Liver (tissue), 9 donors: Measurements from ENCODE around the gene ST6GALNAC3. TPM values are rescaled to one million over a fixed set of nuclear protein-coding genes. Genes with fewer than 3 reads are reported as not detected.

Source experiments
- DNase-seq: peaks from one replicate; pipeline ENCODE4 v3.0.0-alpha.2; 2017; ENCODE audit warnings: low spot score
- H3K27ac ChIP-seq, 2 donors: one replicate each; pipeline ENCODE4 v1.7.0; 2013; ENCODE audit warnings: inconsistent platforms in 2 of 2, low read length in 2 of 2, control low read depth in 1 of 2, low read depth in 1 of 2, mild to moderate bottlenecking in 1 of 2
- H3K27me3 ChIP-seq, 4 donors: one replicate each; pipeline versions ENCODE4 v1.6.1 to v1.7.0; 2013; ENCODE audit warnings: low read length in 3 of 4, inconsistent platforms in 1 of 4, mild to moderate bottlenecking in 1 of 4, moderate library complexity in 1 of 4; ENCODE audit not compliant: control insufficient read depth in 4 of 4, insufficient read depth in 4 of 4
- H3K36me3 ChIP-seq, 4 donors: one replicate each; pipeline versions ENCODE4 v1.6.1 to v1.7.0; 2013; ENCODE audit warnings: low read length in 3 of 4, mild to moderate bottlenecking in 3 of 4, low read depth in 1 of 4, moderate library complexity in 1 of 4; ENCODE audit not compliant: control insufficient read depth in 4 of 4, insufficient read depth in 3 of 4
- H3K4me1 ChIP-seq, 4 donors: one replicate each; pipeline versions ENCODE4 v1.6.1 to v1.7.0; 2013; ENCODE audit warnings: low read length in 3 of 4, mild to moderate bottlenecking in 3 of 4, moderate library complexity in 1 of 4; ENCODE audit not compliant: control insufficient read depth in 4 of 4, insufficient read depth in 4 of 4
- H3K4me3 ChIP-seq, 3 donors: one replicate each; pipeline versions ENCODE4 v1.6.1 to v1.7.0; 2013; ENCODE audit warnings: low read length in 3 of 3, control low read depth in 1 of 3, low read depth in 1 of 3, mild to moderate bottlenecking in 1 of 3
- H3K9ac ChIP-seq, 2 donors: one replicate each; pipeline ENCODE4 v1.7.0; 2013; ENCODE audit warnings: low read length in 2 of 2, mild to moderate bottlenecking in 2 of 2, moderate library complexity in 2 of 2, control low read depth in 1 of 2, low read depth in 1 of 2
- H3K9me3 ChIP-seq, 4 donors: one replicate each; pipeline versions ENCODE4 v1.6.1 to v1.7.0; 2013; ENCODE audit warnings: low read length in 3 of 4; ENCODE audit not compliant: control insufficient read depth in 4 of 4
- EGR1 ChIP-seq, 2 donors: IDR thresholded peaks; 2 replicates each; pipeline ENCODE4 v1.6.1; 2016 to 2018; ENCODE audit warnings: antibody characterized with exemption in 2 of 2, low read depth in 2 of 2
- FOXA1 ChIP-seq: IDR thresholded peaks from 2 replicates; pipeline ENCODE4 v1.6.1; 2016; ENCODE audit warnings: antibody characterized with exemption
- FOXA2 ChIP-seq: IDR thresholded peaks from 2 replicates; pipeline ENCODE4 v1.6.1; 2016; ENCODE audit warnings: antibody characterized with exemption
- GABPA ChIP-seq, 2 donors: IDR thresholded peaks in 1 of 2; conservative IDR thresholded peaks in 1 of 2; 2 replicates each; pipeline ENCODE4 v1.6.1; 2016; ENCODE audit warnings: antibody characterized with exemption in 2 of 2, mild to moderate bottlenecking in 1 of 2, moderate library complexity in 1 of 2
- HNF4A ChIP-seq, 2 donors: conservative IDR thresholded peaks; 2 replicates each; pipeline ENCODE4 v1.6.1; 2016; ENCODE audit warnings: antibody characterized with exemption in 2 of 2, mild to moderate bottlenecking in 2 of 2
- HNF4G ChIP-seq: IDR thresholded peaks from 2 replicates; pipeline ENCODE4 v1.6.1; 2016; ENCODE audit warnings: antibody characterized with exemption
- JUND ChIP-seq, 2 donors: IDR thresholded peaks; 2 replicates each; pipeline ENCODE4 v1.6.1; 2016; ENCODE audit warnings: antibody characterized with exemption in 2 of 2
- NR2F2 ChIP-seq: IDR thresholded peaks from 2 replicates; pipeline ENCODE4 v1.6.1; 2016; ENCODE audit warnings: antibody characterized with exemption
- RAD21 ChIP-seq, 2 donors: IDR thresholded peaks; 2 replicates each; pipeline ENCODE4 v1.6.1; 2016; ENCODE audit warnings: antibody characterized with exemption in 2 of 2, mild to moderate bottlenecking in 2 of 2
- RXRA ChIP-seq, 2 donors: IDR thresholded peaks; 2 replicates each; pipeline ENCODE4 v1.6.1; 2017 to 2018; ENCODE audit warnings: antibody characterized with exemption in 2 of 2, mild to moderate bottlenecking in 1 of 2
- SP1 ChIP-seq: IDR thresholded peaks from 2 replicates; pipeline ENCODE4 v1.6.1; 2018; ENCODE audit warnings: antibody characterized with exemption, mild to moderate bottlenecking
- TAF1 ChIP-seq: conservative IDR thresholded peaks from 2 replicates; pipeline ENCODE4 v1.6.1; 2016; ENCODE audit warnings: antibody characterized with exemption, mild to moderate bottlenecking
- YY1 ChIP-seq: IDR thresholded peaks from 2 replicates; pipeline ENCODE4 v1.6.1; 2016; ENCODE audit warnings: antibody characterized with exemption, mild to moderate bottlenecking
- WGBS: extraction: QIAGEN DNeasy Blood & Tissue Kit; methylation state at CpG from one replicate; pipeline ENCODE4 v1.1.7; 2013; 5-methylcytosine and 5-hydroxymethylcytosine counted together
- polyA plus RNA-seq, 2 donors: library from polyadenylated mRNA; stranded (reverse) in 1 of 2; unstranded in 1 of 2; fragments of 200-250 nt in 1 of 2; fragments of >200 nt in 1 of 2; fragmentation: Nextera tagmentation in 1 of 2; extraction: Ambion mirVana in 1 of 2; gene quantifications; one replicate each; pipeline versions ENCODE4 v1.2.1 to v1.2.3, GENCODE V29; 2013 to 2015
- total RNA-seq, 2 donors: library from RNA; depleted of rRNA; stranded (reverse); fragments of >200 nt; gene quantifications; one replicate each; pipeline ENCODE4 v1.2.3, GENCODE V29; 2014
- TF ChIP-seq, protein P1 (sequence below): fragments of 150-350 bp; IDR thresholded peaks from 2 replicates; pipeline ENCODE4 v1.5.1; 2017; ENCODE audit warnings: improper control_type of control experiment, low read depth, low read length; ENCODE audit not compliant: missing input control
- TF ChIP-seq, protein P2 (sequence below): IDR thresholded peaks from 2 replicates; pipeline ENCODE4 v1.6.1; 2016; ENCODE audit warnings: antibody characterized with exemption, mild to moderate bottlenecking
- TF ChIP-seq, protein P3 (sequence below): IDR thresholded peaks from 2 replicates; pipeline ENCODE4 v1.6.1; 2016; ENCODE audit warnings: antibody characterized with exemption
- TF ChIP-seq, protein P4 (sequence below): IDR thresholded peaks from 2 replicates; pipeline ENCODE4 v1.6.1; 2016; ENCODE audit warnings: antibody characterized with exemption
- TF ChIP-seq, protein P5 (sequence below): IDR thresholded peaks from 2 replicates; pipeline ENCODE4 v1.6.1; 2016; ENCODE audit warnings: antibody characterized with exemption
- donor health status: healthy.
- donor health status: healthy.
- donor health status: healthy.
- donor health status: healthy.
- donor health status: healthy.

ST6GALNAC3 gene
- total and polyA plus RNA-seq, 4 donors = 1.2 to 5.0 (median 3.2) TPM

DNA sequence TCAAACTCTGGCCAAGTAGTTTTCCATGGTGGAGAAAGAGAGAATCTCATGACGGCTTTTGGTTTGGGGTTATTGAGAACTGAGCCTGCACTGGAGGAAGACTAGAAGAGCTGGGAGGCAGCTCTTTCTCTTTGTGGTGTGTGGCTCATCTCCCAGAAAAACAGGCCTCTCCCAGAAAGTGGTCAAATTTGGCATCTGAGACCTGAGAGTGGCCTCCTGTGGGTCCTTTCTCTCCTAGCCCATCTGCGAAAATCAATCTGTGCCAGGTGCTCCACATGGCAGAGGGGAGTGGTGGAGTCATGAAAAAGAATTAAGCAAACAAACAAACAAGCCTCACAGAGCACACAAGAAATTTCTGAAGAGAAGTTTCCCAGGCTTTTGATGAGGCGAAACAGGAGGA lies 305.0 kb downstream of the ST6GALNAC3 start (continued):
- TF ChIP-seq, protein P1, sequence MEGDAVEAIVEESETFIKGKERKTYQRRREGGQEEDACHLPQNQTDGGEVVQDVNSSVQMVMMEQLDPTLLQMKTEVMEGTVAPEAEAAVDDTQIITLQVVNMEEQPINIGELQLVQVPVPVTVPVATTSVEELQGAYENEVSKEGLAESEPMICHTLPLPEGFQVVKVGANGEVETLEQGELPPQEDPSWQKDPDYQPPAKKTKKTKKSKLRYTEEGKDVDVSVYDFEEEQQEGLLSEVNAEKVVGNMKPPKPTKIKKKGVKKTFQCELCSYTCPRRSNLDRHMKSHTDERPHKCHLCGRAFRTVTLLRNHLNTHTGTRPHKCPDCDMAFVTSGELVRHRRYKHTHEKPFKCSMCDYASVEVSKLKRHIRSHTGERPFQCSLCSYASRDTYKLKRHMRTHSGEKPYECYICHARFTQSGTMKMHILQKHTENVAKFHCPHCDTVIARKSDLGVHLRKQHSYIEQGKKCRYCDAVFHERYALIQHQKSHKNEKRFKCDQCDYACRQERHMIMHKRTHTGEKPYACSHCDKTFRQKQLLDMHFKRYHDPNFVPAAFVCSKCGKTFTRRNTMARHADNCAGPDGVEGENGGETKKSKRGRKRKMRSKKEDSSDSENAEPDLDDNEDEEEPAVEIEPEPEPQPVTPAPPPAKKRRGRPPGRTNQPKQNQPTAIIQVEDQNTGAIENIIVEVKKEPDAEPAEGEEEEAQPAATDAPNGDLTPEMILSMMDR = no peak
- TF ChIP-seq, protein P2, sequence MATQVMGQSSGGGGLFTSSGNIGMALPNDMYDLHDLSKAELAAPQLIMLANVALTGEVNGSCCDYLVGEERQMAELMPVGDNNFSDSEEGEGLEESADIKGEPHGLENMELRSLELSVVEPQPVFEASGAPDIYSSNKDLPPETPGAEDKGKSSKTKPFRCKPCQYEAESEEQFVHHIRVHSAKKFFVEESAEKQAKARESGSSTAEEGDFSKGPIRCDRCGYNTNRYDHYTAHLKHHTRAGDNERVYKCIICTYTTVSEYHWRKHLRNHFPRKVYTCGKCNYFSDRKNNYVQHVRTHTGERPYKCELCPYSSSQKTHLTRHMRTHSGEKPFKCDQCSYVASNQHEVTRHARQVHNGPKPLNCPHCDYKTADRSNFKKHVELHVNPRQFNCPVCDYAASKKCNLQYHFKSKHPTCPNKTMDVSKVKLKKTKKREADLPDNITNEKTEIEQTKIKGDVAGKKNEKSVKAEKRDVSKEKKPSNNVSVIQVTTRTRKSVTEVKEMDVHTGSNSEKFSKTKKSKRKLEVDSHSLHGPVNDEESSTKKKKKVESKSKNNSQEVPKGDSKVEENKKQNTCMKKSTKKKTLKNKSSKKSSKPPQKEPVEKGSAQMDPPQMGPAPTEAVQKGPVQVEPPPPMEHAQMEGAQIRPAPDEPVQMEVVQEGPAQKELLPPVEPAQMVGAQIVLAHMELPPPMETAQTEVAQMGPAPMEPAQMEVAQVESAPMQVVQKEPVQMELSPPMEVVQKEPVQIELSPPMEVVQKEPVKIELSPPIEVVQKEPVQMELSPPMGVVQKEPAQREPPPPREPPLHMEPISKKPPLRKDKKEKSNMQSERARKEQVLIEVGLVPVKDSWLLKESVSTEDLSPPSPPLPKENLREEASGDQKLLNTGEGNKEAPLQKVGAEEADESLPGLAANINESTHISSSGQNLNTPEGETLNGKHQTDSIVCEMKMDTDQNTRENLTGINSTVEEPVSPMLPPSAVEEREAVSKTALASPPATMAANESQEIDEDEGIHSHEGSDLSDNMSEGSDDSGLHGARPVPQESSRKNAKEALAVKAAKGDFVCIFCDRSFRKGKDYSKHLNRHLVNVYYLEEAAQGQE = no peak
- TF ChIP-seq RXRA (IDR thresholded peaks at IDR 0.05) = no peak

DNA sequence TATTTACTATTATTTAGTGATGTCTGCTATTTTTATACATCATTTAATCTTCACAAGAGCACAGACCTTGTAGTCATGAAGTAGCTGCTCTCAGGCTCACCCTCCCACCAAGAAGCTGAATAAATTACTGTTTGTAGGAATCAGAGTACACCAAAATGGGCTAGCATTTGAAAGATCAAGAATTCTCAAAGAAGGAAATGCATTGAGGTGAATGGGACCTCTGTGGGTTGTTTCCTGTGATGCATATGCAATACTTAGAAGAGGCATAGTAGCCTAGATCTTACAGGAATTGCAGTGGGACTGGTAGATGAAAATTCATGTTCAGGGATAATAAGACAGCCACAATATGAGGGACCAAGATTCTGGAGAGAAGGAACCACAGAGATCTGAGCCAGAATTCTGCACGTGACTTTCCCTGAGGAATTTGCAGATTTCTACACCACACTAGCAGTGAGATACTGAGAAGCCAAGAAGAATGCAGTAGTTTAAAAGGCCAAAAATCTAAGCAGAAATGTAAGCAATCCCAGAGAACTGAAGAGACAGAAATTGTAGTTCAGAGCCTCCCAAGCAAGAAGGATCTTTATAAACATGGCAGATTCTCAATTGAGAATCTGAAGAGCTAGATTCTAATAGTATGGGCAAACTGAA lies 307.0 kb downstream of the ST6GALNAC3 start:
- TF ChIP-seq, protein P2 = no peak
- no peak for TF ChIP-seq GABPA (IDR thresholded peaks at IDR 0.05 in 1 of 2, conservative IDR thresholded peaks at IDR 0.05 in 1 of 2)
- no peak for TF ChIP-seq SP1
- TF ChIP-seq FOXA1 = no peak
- no peak for TF ChIP-seq RAD21 (IDR thresholded peaks at IDR 0.05)
- TF ChIP-seq, protein P3, sequence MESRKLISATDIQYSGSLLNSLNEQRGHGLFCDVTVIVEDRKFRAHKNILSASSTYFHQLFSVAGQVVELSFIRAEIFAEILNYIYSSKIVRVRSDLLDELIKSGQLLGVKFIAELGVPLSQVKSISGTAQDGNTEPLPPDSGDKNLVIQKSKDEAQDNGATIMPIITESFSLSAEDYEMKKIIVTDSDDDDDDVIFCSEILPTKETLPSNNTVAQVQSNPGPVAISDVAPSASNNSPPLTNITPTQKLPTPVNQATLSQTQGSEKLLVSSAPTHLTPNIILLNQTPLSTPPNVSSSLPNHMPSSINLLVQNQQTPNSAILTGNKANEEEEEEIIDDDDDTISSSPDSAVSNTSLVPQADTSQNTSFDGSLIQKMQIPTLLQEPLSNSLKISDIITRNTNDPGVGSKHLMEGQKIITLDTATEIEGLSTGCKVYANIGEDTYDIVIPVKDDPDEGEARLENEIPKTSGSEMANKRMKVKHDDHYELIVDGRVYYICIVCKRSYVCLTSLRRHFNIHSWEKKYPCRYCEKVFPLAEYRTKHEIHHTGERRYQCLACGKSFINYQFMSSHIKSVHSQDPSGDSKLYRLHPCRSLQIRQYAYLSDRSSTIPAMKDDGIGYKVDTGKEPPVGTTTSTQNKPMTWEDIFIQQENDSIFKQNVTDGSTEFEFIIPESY = no peak
- TF ChIP-seq, protein P1 = no peak
- TF ChIP-seq HNF4G = no peak
- TF ChIP-seq RXRA (IDR thresholded peaks at IDR 0.05) = no peak
- no peak for TF ChIP-seq TAF1
- TF ChIP-seq, protein P4, sequence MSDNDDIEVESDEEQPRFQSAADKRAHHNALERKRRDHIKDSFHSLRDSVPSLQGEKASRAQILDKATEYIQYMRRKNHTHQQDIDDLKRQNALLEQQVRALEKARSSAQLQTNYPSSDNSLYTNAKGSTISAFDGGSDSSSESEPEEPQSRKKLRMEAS = no peak
- no peak for TF ChIP-seq FOXA2
- no peak for TF ChIP-seq NR2F2
- no peak for TF ChIP-seq YY1
- no peak for TF ChIP-seq HNF4A (conservative IDR thresholded peaks at IDR 0.05)
- TF ChIP-seq, protein P5, sequence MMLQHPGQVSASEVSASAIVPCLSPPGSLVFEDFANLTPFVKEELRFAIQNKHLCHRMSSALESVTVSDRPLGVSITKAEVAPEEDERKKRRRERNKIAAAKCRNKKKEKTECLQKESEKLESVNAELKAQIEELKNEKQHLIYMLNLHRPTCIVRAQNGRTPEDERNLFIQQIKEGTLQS = no peak
- no peak for TF ChIP-seq JUND (IDR thresholded peaks at IDR 0.05)
- no peak for TF ChIP-seq EGR1 (IDR thresholded peaks at IDR 0.05; ENCODE audit: low read depth in 2 of 2)
- no peaks in the 10 kb centered on the region for H3K9me3 ChIP-seq
- no peak overlapping the region for H3K9ac ChIP-seq
- no peaks in the 10 kb centered on the region for H3K27me3 ChIP-seq
- 70% methylated on average over 1 of the region's 1 CpG for WGBS
- H3K4me1 ChIP-seq = no peaks in the 10 kb centered on the region
- no peak for DNase-seq
- H3K27ac ChIP-seq = no peak overlapping the region
- H3K36me3 ChIP-seq = no peaks in the 10 kb centered on the region
- H3K4me3 ChIP-seq = no peak overlapping the region
